Fibroblast of lung (primary cell): Measurements from ENCODE around the gene PMEPA1.

Experiments used
- EZH2 ChIP-seq: IDR thresholded peaks from 2 replicates; pipeline ENCODE4 v1.5.1; 2012; ENCODE audit warnings: low read length, control low read depth, mild to moderate bottlenecking; ENCODE audit errors: missing control alignments
- TF ChIP-seq, protein P1 (sequence below), 2 donors: IDR thresholded peaks in 1 of 2; conservative IDR thresholded peaks in 1 of 2; 1 replicate in 1 of 2; 2 replicates in 1 of 2; pipeline ENCODE4 v1.5.1; 2011 to 2012; ENCODE audit warnings: low read length in 2 of 2, control low read depth in 1 of 2, inconsistent platforms in 1 of 2, low read depth in 1 of 2, mild to moderate bottlenecking in 1 of 2

DNA sequence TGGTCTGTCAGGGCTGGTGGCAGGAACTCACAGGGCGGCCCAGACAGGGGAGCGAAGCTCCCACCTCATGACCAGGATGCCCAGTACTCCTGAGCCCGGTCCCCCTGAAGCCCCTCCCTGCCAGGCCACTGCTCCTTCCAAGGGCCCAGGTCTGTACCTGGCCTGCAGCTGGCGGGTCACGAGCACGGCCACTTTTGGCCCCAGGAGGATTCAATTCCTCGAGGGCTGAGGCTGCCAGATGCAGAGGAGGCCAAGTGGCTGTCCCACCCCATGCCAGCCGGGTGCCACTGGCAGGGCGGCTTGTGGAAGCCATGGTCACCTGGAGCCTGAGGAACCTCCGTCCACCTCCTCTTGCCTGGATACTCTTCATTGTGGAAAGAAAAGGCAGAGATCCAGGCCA lies 17.4 kb downstream of the PMEPA1 start:
- TF ChIP-seq, protein P1, sequence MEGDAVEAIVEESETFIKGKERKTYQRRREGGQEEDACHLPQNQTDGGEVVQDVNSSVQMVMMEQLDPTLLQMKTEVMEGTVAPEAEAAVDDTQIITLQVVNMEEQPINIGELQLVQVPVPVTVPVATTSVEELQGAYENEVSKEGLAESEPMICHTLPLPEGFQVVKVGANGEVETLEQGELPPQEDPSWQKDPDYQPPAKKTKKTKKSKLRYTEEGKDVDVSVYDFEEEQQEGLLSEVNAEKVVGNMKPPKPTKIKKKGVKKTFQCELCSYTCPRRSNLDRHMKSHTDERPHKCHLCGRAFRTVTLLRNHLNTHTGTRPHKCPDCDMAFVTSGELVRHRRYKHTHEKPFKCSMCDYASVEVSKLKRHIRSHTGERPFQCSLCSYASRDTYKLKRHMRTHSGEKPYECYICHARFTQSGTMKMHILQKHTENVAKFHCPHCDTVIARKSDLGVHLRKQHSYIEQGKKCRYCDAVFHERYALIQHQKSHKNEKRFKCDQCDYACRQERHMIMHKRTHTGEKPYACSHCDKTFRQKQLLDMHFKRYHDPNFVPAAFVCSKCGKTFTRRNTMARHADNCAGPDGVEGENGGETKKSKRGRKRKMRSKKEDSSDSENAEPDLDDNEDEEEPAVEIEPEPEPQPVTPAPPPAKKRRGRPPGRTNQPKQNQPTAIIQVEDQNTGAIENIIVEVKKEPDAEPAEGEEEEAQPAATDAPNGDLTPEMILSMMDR (conservative IDR thresholded peaks at IDR 0.05 in 1 of 2, IDR thresholded peaks at IDR 0.05 in 1 of 2; ENCODE audit: low read depth in 1 of 2, low read length in 2 of 2): no peak
- TF ChIP-seq EZH2: no peak
